DOHH2 (cell line): ENCODE measurements around the gene ADAD2.

Source experiments
- H3F3A ChIP-seq: fragments of 200-600 bp; sonication (generic), shearing (Covaris generic); 2 replicates; pipeline ENCODE4 v1.6.0; 2016; ENCODE audit warnings: antibody characterized with exemption, mild to moderate bottlenecking; ENCODE audit not compliant: control insufficient read depth, insufficient read depth
- H3K27ac ChIP-seq: fragments of 200-600 bp; sonication (generic); 2 replicates; pipeline ENCODE4 v1.5.1; 2014; ENCODE audit warnings: low read depth, mild to moderate bottlenecking, low read length, moderate library complexity
- H3K27me3 ChIP-seq: fragments of 200-600 bp; sonication (generic); 2 replicates; pipeline ENCODE4 v1.6.1; 2014; ENCODE audit warnings: mild to moderate bottlenecking, low read length, mixed read lengths; ENCODE audit not compliant: control insufficient read depth
- H3K36me3 ChIP-seq: fragments of 200-600 bp; sonication (generic); 2 replicates; pipeline ENCODE4 v1.6.1; 2014; ENCODE audit warnings: mild to moderate bottlenecking, low read length, moderate library complexity, mixed read lengths; ENCODE audit not compliant: control insufficient read depth
- H3K4me1 ChIP-seq: fragments of 200-600 bp; sonication (generic); 2 replicates; pipeline ENCODE4 v1.6.1; 2014; ENCODE audit warnings: mild to moderate bottlenecking, low read length, mixed read lengths; ENCODE audit not compliant: control insufficient read depth
- H3K4me2 ChIP-seq: fragments of 200-600 bp; sonication (generic); 2 replicates; pipeline ENCODE4 v1.6.0; 2014; ENCODE audit warnings: mild to moderate bottlenecking, low read length, moderate library complexity
- H3K4me3 ChIP-seq: fragments of 200-600 bp; sonication (generic); 2 replicates; pipeline ENCODE4 v1.5.1; 2014; ENCODE audit warnings: mild to moderate bottlenecking, low read length, mixed read lengths
- H3K79me2 ChIP-seq: fragments of 200-600 bp; sonication (generic); 2 replicates; pipeline ENCODE4 v1.6.1; 2014; ENCODE audit warnings: mild to moderate bottlenecking, low read length, mixed read lengths; ENCODE audit not compliant: control insufficient read depth
- H3K9me2 ChIP-seq: fragments of 200-600 bp; sonication (generic); replicated peaks from 2 replicates; pipeline ENCODE4 v1.6.1; 2014; ENCODE audit warnings: mild to moderate bottlenecking, low read length, mixed read lengths; ENCODE audit not compliant: control insufficient read depth
- H3K9me3 ChIP-seq: fragments of 200-600 bp; sonication (generic); 2 replicates; pipeline ENCODE4 v1.6.1; 2014; ENCODE audit warnings: antibody characterized with exemption, low read length, mixed read lengths; ENCODE audit not compliant: control insufficient read depth, insufficient read depth
- H4K20me1 ChIP-seq: fragments of 200-600 bp; sonication (generic); 2 replicates; pipeline ENCODE4 v1.6.0; 2014; ENCODE audit warnings: low read depth, mild to moderate bottlenecking, antibody characterized with exemption, low read length, moderate library complexity; ENCODE audit not compliant: control insufficient read depth, insufficient read depth
- EZH2phosphoT487 ChIP-seq: fragments of 200-600 bp; sonication (generic); IDR thresholded peaks from 2 replicates; pipeline ENCODE4 v1.6.1; 2017; ENCODE audit warnings: borderline replicate concordance, mild to moderate bottlenecking, antibody characterized with exemption, low read length, moderate library complexity, mixed read lengths
- TF ChIP-seq, protein P1 (sequence below): fragments of 200-600 bp; sonication (generic); IDR thresholded peaks from one replicate; pipeline ENCODE4 v1.5.1; 2014; ENCODE audit warnings: antibody characterized with exemption, mild to moderate bottlenecking, low read depth, low read length; ENCODE audit not compliant: poor library complexity, severe bottlenecking

Gene ADAD2

DNA sequence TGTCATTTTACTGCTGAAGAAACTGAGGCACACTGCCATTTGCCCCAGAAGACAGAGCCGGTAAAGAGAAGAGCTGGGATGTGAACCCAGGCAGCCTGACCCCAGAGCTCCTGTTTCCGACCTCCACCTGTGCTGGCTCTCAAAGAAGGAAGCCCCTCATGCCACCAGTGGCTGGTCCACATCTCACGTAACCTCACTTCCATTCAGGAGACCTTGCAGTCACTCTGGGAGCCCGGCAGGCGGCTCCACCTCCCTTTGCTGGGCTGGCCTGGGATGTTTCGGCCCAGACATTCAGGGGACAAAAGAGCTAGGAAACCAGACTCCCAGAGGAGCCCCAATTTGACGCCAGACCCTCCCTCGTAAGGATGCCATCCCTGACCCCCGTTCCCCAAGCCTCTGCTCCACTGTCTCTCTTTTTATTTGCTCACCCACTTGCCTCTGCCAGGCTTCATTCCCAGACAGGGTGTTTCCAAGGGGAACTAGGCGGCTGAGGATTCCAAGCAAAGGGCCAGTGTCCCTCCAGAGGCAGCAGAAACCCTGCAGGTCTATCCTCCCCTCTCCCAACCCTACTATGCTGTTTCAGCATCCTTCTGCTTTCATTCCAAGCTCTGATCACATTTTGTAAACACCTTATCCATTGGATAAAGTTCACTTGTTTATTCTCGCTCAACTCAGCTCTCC, 6.9 kb upstream of the ADAD2 start:
- no peaks in the 10 kb centered on the region for H3K9me2 ChIP-seq

DNA sequence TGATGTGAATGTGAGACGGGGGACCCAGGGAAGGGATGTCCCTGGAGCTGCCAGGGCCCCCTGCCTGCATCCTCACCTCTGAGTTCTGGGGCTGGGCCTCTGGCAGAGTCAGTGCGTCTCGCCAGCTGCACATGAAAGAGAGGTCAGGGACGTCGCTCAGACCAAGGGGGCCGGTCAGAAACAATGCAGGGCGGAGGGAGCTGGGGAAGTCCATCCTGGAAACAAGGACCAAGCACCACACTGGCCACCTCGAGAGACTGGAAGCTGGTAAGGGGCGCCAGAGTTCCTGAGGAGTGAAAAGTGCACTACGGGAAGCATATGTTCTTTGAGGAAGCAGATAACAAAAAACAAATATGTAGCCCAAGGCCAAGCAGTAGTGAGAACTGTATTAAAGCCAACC, 6.2 kb upstream of the ADAD2 start:
- TF ChIP-seq EZH2phosphoT487: no peak
- H3K79me2 ChIP-seq: peaks cover 45% of the 10 kb centered on the region
- no peaks in the 10 kb centered on the region for H3K9me2 ChIP-seq
- H3K4me3 ChIP-seq: no peak overlapping the region
- H3K27me3 ChIP-seq: no peaks in the 10 kb centered on the region
- peaks cover 16% of the 10 kb centered on the region for H3K4me1 ChIP-seq
- peaks cover 47% of the 10 kb centered on the region for H3K36me3 ChIP-seq
- H3F3A ChIP-seq: no peaks in the 10 kb centered on the region
- no peaks in the 10 kb centered on the region for H3K9me3 ChIP-seq
- H4K20me1 ChIP-seq: no peaks in the 10 kb centered on the region
- 0 out of 2 replicates have a peak overlapping the region, but pooled peaks have one; percentile 91 for H3K4me2 ChIP-seq
- H3K27ac ChIP-seq: no peak overlapping the region

More for the DNA sequence above, 6.9 kb upstream of the ADAD2 start:
- peaks cover 45% of the 10 kb centered on the region for H3K79me2 ChIP-seq
- H4K20me1 ChIP-seq: no peaks in the 10 kb centered on the region
- H3K4me1 ChIP-seq: peaks cover 16% of the 10 kb centered on the region
- H3K36me3 ChIP-seq: peaks cover 51% of the 10 kb centered on the region
- no peaks in the 10 kb centered on the region for H3K9me3 ChIP-seq
- H3K27ac ChIP-seq: no peak overlapping the region
- no peak overlapping the region for H3K4me2 ChIP-seq
- H3K27me3 ChIP-seq: no peaks in the 10 kb centered on the region
- TF ChIP-seq EZH2phosphoT487: no peak
- TF ChIP-seq, protein P1, sequence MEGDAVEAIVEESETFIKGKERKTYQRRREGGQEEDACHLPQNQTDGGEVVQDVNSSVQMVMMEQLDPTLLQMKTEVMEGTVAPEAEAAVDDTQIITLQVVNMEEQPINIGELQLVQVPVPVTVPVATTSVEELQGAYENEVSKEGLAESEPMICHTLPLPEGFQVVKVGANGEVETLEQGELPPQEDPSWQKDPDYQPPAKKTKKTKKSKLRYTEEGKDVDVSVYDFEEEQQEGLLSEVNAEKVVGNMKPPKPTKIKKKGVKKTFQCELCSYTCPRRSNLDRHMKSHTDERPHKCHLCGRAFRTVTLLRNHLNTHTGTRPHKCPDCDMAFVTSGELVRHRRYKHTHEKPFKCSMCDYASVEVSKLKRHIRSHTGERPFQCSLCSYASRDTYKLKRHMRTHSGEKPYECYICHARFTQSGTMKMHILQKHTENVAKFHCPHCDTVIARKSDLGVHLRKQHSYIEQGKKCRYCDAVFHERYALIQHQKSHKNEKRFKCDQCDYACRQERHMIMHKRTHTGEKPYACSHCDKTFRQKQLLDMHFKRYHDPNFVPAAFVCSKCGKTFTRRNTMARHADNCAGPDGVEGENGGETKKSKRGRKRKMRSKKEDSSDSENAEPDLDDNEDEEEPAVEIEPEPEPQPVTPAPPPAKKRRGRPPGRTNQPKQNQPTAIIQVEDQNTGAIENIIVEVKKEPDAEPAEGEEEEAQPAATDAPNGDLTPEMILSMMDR: no peak
- H3K4me3 ChIP-seq: no peak overlapping the region
- no peaks in the 10 kb centered on the region for H3F3A ChIP-seq

DNA sequence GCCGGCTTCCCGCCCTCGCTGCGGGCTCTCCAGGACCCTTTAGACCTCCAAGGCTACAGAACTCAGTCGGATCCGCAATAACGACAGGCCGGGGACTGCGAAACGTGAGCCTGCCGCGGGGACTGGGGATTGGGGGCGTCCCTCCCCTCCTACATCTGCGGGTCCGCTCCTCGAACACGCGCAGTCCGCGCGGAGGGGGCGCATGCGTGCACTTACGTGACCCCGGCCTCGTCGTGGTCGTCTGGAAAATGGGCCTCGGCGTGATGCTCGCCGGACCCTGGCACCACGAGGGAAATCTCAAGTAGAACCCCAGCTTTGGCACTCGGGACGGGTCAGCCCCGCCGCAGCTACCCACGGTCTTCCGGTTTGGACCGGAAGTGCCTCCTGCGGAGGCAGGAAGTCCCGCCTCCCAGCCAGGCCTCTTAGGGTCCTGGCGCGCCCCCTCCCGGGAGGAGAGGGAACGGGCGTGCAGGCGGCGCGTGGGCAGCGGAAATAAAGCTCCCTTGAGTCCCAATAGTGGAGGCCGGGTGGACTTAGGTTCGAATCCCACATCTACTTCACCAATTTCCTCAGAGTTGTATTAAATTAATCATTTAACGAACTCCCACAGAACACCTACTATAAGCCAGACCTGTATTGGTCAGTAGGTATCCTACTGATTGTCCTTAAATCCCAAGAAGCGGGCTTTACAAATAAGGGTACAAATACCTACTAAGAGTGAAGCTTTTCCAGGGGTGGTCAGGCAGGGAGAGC, 4.1 kb upstream of the ADAD2 start, which contains the start of gene TAF1C:
Gene TAF1C (minus strand): TSS at position 373 of the 753 bp plus-strand sequence. CDS start 2,069 bp downstream, outside the sequence.
- H3K9me3 ChIP-seq: no peaks in the 10 kb centered on the region
- no peaks in the 10 kb centered on the region for H3F3A ChIP-seq
- peak within 1 kb of the TSS; percentile 85 for H3K4me3 ChIP-seq
- TF ChIP-seq EZH2phosphoT487: no peak
- TF ChIP-seq, protein P1: peak; percentile 93
- peaks cover 16% of the 10 kb centered on the region for H3K4me1 ChIP-seq
- peaks cover 45% of the 10 kb centered on the region for H3K79me2 ChIP-seq
- peaks cover 31% of the 10 kb centered on the region for H3K36me3 ChIP-seq
- H3K9me2 ChIP-seq: no peaks in the 10 kb centered on the region
- peak within 1 kb of the TSS; percentile 91 for H3K4me2 ChIP-seq
- H3K27me3 ChIP-seq: no peaks in the 10 kb centered on the region
- no peaks in the 10 kb centered on the region for H4K20me1 ChIP-seq
- peak within 1 kb of the TSS; percentile 33 for H3K27ac ChIP-seq

DNA sequence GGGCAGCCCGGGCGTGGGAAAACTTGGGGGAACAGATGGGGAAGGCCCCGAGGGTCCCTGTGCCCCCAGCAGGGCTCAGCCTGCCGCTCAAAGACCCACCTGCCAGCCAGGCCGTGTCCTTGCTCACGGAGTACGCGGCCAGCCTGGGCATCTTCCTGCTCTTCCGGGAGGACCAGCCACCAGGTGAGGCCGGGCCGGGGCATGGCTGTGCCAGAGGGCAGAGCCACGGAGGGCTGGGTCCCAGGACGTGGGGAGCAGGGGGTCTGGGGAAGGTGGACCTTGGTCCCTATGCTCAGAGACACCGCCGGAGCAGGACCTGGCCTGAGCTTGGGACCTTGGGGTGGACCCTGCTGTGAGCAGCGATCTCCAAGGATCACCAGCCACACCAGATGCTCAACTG, 509 bp downstream of the ADAD2 start:
- TF ChIP-seq, protein P1: no peak
- no peak for TF ChIP-seq EZH2phosphoT487
- Histone ChIP-seq H3K79me2 (peaks cover 7% of the 10 kb centered on the region), H3K4me3 (no peak overlapping the region), H3K36me3 (no peaks in the 10 kb centered on the region; the same call in 1 of the 2 replicates), H3K27me3 (no peaks in the 10 kb centered on the region), H3K4me1 (peaks cover 24% of the 10 kb centered on the region), H3K9me3 (no peaks in the 10 kb centered on the region), H3K4me2 (no peak overlapping the region), H3K27ac (no peak overlapping the region), H3F3A (no peaks in the 10 kb centered on the region), H3K9me2 (no peaks in the 10 kb centered on the region), H4K20me1 (no peaks in the 10 kb centered on the region)
